ENCODE results near the gene VSTM5. TPM values are rescaled to one million over a fixed set of nuclear protein-coding genes. Genes with fewer than 3 reads are reported as not detected.

VSTM5 gene
- total RNA-seq, 2 experiments from 2014 or later: not detected

DNA sequence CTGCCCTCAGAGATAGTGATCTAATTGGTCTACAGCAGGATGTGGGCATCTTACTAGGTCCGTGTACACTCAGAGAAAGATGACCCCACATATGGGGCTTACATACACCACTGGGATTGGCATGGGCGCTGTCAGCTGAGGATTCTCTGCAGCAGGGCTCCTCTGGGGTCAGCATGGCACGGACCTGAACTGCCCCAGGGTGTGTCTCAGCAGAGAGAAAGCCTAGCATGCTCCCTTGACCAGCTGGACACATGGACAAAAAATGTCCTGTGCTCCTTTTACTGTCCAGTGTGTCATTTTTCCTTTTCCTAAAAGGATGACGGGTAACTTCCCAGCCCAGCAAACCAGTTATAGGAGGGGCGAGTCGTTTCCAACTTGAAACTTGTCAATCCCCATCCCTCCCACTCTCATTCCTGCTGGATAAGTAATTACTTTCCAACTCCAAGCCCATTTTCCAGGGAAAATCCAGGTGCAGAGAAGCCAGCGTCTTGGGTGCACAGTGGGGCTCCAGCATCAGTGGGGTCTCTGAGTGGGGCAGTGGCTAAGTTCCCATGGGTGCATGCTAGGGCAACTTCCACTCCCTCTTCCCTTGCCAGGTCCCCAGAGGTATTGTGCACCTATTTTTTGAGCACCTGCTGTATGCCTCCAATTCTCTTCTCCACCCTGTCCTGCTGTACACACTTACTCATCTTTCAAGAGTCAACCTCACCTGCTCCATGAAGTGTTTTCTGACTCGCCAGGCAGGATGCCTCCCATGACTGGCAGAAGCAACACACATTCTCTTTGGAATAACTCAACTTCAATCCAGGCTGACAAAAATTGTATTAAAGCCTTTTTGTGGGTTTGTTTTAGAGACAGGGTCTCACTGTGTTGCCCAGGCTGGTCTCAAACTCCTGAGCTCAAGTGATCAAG, 5.0 kb downstream of the VSTM5 start:
- POLR2A ChIA-PET: no interaction called here
- Histone ChIP-seq H3K9me3 (ENCODE audit: low read length) (no peaks in the 10 kb centered on the region), H3K4me2 (ENCODE audit: low read length) (no peak overlapping the region), H2AFZ (ENCODE audit: low read length) (no peak overlapping the region), H3K4me3 (ENCODE audit: low read depth, low read length, poor library complexity, severe bottlenecking) (no peak overlapping the region), H3K79me2 (ENCODE audit: insufficient read depth, low read depth, low read length) (no peaks in the 10 kb centered on the region), H3K4me1 (ENCODE audit: insufficient read depth, low read length, poor library complexity, severe bottlenecking) (no peaks in the 10 kb centered on the region), H4K20me1 (ENCODE audit: insufficient read depth, low read length) (no peaks in the 10 kb centered on the region), H3K9me2 (ENCODE audit: insufficient read depth, low read length) (no peaks in the 10 kb centered on the region), H3K36me3 (ENCODE audit: insufficient read depth, low read length) (no peaks in the 10 kb centered on the region), H3K27ac (ENCODE audit: low read depth, low read length, poor library complexity, severe bottlenecking) (no peak overlapping the region)
- BruUV-seq (replicated peaks): no TSS peak
- intact Hi-C loops (cut with micrococcal nuclease; ENCODE audit: unreplicated experiment): no loop called here
- CTCF ChIA-PET (ENCODE audit: unreplicated experiment): no interaction called here
- DNase-seq (ENCODE audit: low spot score): no peak
- no peak for TF ChIP-seq EZH2phosphoT487 (IDR thresholded peaks at IDR 0.05; ENCODE audit: borderline replicate concordance, low read depth, low read length)
- no peak for TF ChIP-seq CTCF (conservative IDR thresholded peaks at IDR 0.05; ENCODE audit: low read length)

GRCh38 chr11:93844568-93844967, 5.8 kb downstream of the VSTM5 start:
- no peaks in the 10 kb centered on the region for H4K20me1 ChIP-seq (ENCODE audit: insufficient read depth, low read length)
- intact Hi-C loops (cut with micrococcal nuclease; ENCODE audit: unreplicated experiment): no loop called here
- CTCF ChIA-PET (ENCODE audit: unreplicated experiment): no interaction called here
- no peaks in the 10 kb centered on the region for H3K79me2 ChIP-seq (ENCODE audit: insufficient read depth, low read depth, low read length)
- H3K9me2 ChIP-seq (ENCODE audit: insufficient read depth, low read length): no peaks in the 10 kb centered on the region
- H3K4me2 ChIP-seq (ENCODE audit: low read length): no peak overlapping the region
- H3K36me3 ChIP-seq (ENCODE audit: insufficient read depth, low read length): no peaks in the 10 kb centered on the region
- no peak for TF ChIP-seq CTCF (conservative IDR thresholded peaks at IDR 0.05; ENCODE audit: low read length)
- no peak for TF ChIP-seq EZH2phosphoT487 (IDR thresholded peaks at IDR 0.05; ENCODE audit: borderline replicate concordance, low read depth, low read length)
- no peak for DNase-seq (ENCODE audit: low spot score)
- H3K4me3 ChIP-seq (ENCODE audit: low read depth, low read length, poor library complexity, severe bottlenecking): no peak overlapping the region
- POLR2A ChIA-PET: no interaction called here
- H3K9me3 ChIP-seq (ENCODE audit: low read length): no peaks in the 10 kb centered on the region
- no peak overlapping the region for H2AFZ ChIP-seq (ENCODE audit: low read length)
- no peaks in the 10 kb centered on the region for H3K4me1 ChIP-seq (ENCODE audit: insufficient read depth, low read length, poor library complexity, severe bottlenecking)
- no TSS peak for BruUV-seq (replicated peaks)
- no peak overlapping the region for H3K27ac ChIP-seq (ENCODE audit: low read depth, low read length, poor library complexity, severe bottlenecking)

DNA sequence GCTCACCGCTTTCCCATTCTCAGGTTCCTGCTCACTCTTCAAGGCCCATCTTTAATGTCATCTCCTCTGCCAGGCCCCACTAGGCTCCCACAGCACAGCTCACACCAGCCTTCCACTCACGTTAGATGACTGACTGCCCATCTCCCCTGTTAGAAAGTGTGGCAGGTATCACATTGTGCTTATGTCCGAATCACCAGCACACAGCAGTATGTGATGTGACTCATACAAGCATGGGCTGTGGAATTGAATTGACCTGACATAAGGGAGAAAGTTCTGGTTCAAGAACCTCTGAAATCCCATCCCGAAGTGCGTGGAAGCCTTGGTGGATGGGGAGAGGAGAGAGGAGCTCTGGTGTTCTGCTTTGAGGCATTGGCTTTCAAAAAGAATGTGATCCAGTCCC, 6.5 kb downstream of the VSTM5 start:
- H3K4me3 ChIP-seq (ENCODE audit: low read depth, low read length, poor library complexity, severe bottlenecking): no peak overlapping the region
- no peak for DNase-seq (ENCODE audit: low spot score)
- POLR2A ChIA-PET: no interaction called here
- intact Hi-C loops (cut with micrococcal nuclease; ENCODE audit: unreplicated experiment): no loop called here
- no peaks in the 10 kb centered on the region for H4K20me1 ChIP-seq (ENCODE audit: insufficient read depth, low read length)
- no peak overlapping the region for H2AFZ ChIP-seq (ENCODE audit: low read length)
- no peak for TF ChIP-seq EZH2phosphoT487 (IDR thresholded peaks at IDR 0.05; ENCODE audit: borderline replicate concordance, low read depth, low read length)
- no peak for TF ChIP-seq CTCF (conservative IDR thresholded peaks at IDR 0.05; ENCODE audit: low read length)
- BruUV-seq (replicated peaks): no TSS peak
- CTCF ChIA-PET (ENCODE audit: unreplicated experiment): no interaction called here
- H3K79me2 ChIP-seq (ENCODE audit: insufficient read depth, low read depth, low read length): no peaks in the 10 kb centered on the region
- no peak overlapping the region for H3K27ac ChIP-seq (ENCODE audit: low read depth, low read length, poor library complexity, severe bottlenecking)
- H3K4me1 ChIP-seq (ENCODE audit: insufficient read depth, low read length, poor library complexity, severe bottlenecking): no peaks in the 10 kb centered on the region
- no peaks in the 10 kb centered on the region for H3K36me3 ChIP-seq (ENCODE audit: insufficient read depth, low read length)
- H3K9me3 ChIP-seq (ENCODE audit: low read length): no peaks in the 10 kb centered on the region
- no peak overlapping the region for H3K4me2 ChIP-seq (ENCODE audit: low read length)
- no peaks in the 10 kb centered on the region for H3K9me2 ChIP-seq (ENCODE audit: insufficient read depth, low read length)
